Hepatocyte (in vitro differentiated cells): Measurements from ENCODE around the gene TRMT61A.

Experiments used
- EZH2phosphoT487 ChIP-seq: fragments of 200-600 bp; sonication (generic); IDR thresholded peaks from one replicate; pipeline ENCODE4 v1.6.1; 2018; ENCODE audit warnings: antibody characterized with exemption, mild to moderate bottlenecking, low read depth, moderate library complexity; ENCODE audit not compliant: unreplicated experiment, severe bottlenecking
- TF ChIP-seq, protein P1 (sequence below): fragments of 200-600 bp; sonication (generic); IDR thresholded peaks from 2 replicates; pipeline ENCODE4 v1.5.1; 2016; ENCODE audit warnings: antibody characterized with exemption, mild to moderate bottlenecking; ENCODE audit not compliant: poor library complexity

DNA sequence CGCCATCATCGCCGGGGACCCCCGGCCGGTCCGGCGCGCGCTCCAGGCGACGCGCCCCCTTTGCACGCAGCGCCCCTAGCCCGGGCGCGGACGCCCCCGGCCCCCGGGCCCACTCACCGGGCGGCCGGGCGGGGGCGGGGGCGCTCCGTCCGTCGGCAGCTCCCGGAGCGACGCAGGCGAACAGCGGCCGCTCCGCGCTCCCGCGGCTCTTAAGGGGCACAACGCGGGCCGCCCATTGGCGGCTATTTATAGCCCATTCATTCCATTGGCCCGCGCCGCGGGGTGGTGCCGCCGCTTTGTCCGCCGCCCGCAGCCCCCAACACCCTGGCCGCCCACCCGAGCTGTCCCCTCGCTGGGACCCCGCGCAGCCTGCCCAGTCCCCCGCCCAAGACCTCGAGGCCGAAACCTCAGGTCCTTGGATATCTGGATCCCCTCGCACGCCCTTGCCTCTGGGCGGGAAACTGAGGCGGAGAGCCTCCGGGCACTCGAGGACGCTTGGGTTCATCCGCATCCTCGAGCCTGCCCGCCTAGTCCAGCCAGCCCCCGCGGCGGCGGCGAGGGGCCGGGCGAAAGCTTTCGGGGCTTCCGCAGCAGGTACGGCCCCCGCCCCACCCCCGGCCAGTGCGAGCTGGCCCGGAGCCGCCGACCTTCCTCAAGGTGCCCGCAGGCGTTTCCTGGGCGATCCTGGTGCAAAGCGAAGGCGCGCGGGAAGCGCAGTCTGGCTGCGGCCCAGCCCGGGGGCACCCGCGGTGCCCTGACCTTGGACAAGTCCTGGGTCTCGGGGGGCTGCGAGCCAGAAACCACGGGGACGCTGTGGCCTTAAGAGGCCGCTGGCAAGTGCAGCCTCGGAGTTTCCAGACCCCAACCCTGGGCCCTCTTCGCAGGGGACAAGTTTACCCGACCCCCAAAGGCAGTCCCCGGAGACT, 6.1 kb upstream of the TRMT61A start, which contains the start of gene CKB:
- TF ChIP-seq, protein P1, sequence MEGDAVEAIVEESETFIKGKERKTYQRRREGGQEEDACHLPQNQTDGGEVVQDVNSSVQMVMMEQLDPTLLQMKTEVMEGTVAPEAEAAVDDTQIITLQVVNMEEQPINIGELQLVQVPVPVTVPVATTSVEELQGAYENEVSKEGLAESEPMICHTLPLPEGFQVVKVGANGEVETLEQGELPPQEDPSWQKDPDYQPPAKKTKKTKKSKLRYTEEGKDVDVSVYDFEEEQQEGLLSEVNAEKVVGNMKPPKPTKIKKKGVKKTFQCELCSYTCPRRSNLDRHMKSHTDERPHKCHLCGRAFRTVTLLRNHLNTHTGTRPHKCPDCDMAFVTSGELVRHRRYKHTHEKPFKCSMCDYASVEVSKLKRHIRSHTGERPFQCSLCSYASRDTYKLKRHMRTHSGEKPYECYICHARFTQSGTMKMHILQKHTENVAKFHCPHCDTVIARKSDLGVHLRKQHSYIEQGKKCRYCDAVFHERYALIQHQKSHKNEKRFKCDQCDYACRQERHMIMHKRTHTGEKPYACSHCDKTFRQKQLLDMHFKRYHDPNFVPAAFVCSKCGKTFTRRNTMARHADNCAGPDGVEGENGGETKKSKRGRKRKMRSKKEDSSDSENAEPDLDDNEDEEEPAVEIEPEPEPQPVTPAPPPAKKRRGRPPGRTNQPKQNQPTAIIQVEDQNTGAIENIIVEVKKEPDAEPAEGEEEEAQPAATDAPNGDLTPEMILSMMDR = no peak
- no peak for TF ChIP-seq EZH2phosphoT487
